GM18508 (cell line): ENCODE data around the gene N4BP2.
"Not testable (repeated sequence)": the region's sequence is repeated elsewhere in the genome, so short reads cannot be mapped to it uniquely, and the experiment has no call there.

Source experiments
- ATAC-seq: cut with Tn5 transposase; IDR thresholded peaks from one replicate; pipeline ENCODE4 v1.9.1; 2021; ENCODE audit warnings: moderate number of reproducible peaks; ENCODE audit not compliant: insufficient read depth, unreplicated experiment

Gene N4BP2

GRCh38 chr4:40056716-40057585 is at the start of gene N4BP2:
TSS of gene N4BP2 (plus strand) at chr4:40056850. CDS start at chr4:40097341, 40,491 bp downstream.
- ATAC-seq = no peak

DNA sequence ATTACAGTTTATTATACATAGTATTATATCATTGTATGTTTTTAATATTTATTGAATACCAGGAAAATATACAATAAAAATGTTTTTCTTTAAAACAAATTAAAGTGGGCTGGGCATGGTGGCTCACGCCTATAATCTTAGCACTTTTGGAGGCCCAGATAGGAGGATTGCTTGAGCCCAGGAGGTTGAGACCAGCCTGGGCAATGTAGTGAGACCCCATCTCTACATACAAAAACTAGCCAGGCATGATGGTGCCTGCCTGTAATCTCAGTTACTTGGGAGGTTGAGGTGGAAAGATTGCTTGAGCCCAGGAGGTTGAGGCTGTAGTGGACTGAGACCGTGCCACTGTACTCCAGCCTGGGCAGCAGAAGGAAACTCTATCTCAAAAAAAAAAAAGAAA is 40.6 kb upstream of the N4BP2 start:
- no peak for ATAC-seq

DNA sequence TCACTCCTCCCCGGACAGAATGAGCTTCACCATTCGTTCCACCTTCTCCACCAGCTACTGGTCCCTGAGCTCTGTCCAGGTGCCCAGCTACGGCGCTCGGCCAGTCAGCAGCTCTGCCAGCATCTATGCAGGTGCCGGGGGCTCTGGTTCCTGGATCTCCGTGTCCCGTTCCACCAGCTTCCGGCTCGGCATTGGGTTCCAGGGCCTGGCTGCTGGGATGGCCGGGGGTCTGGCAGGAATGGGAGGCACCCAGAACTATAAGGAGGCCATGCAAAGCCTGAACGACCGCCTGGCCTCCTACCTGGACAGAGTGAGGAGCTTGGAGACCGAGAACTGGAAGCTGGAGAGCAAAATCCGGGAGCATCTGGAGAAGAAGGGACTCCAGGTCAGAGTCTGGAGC is 36.4 kb upstream of the N4BP2 start:
- no peak for ATAC-seq

DNA sequence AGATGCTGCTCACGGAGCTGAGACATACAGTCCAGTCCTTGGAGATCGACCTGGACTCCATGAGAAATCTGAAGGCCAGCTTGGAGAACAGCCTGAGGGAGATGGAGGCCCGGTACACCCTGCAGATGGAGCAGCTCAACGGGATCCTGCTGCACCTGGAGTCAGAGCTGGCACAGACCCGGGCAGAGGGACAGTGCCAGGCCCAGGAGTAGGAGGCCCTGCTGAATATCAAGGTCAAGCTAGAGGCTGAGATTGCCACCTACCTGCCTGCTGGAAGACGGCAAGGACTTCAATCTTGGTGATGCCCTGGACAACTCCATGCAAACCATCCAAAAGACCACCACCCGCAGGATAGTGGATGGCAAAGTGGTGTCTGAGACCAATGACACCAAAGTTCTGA is 35.5 kb upstream of the N4BP2 start:
- not testable (repeated sequence) for ATAC-seq

DNA sequence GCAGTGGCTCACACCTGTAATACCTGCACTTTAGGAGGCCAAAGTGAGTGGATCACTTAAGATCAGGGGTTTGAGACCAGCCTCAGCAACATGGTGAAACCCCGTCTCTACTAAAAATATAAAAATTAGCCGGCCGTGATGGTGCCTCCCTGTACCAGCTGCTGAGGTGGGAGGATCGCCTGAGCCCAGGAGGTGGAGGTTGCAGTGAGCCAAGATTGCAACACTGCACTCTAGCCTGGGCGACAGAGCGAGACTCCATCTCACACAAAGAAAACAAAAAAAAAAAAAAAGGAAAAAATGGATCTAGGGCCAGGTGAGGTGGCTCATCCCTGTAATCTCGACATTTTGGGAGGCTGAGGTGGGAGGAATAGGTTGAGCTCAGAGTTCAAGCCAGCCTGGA is 32.6 kb upstream of the N4BP2 start:
- not testable (repeated sequence) for ATAC-seq

DNA sequence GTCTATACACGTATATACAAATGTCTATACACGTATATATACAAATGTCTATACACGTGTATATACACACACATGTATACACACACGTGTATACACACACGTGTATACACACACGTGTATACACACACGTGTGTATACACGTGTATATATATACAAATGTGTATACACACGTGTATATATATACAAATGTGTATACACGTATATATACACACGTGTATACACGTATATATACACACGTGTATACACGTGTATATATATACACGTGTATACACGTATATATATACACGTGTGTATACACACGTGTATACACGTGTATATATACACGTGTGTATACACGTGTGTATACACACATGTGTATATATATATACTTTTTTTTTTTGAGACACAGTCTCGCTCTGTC is 23.9 kb upstream of the N4BP2 start:
- ATAC-seq = no peak

GRCh38 chr4:40033613-40034012 is 23.0 kb upstream of the N4BP2 start:
- ATAC-seq = no peak

DNA sequence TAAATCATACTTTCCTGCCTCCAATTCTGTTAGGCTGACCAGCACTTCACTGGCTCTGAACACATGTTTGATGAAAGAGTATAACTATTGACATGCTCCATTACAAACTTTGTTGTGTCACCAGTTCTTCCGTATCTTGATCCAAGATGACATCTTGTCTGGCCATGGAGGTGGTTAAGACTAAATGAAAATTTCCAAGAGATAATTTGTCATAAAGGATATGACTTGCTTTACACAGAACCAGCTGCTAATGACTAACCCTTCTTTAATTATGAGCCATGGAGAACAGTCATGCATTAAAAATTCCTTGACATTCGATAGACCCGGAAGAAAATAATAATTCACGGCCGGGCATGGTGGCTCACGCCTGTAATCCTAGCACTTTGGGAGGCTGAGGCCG is 17.7 kb upstream of the N4BP2 start:
- ATAC-seq = no peak

GRCh38 chr4:40040908-40041307 is 15.7 kb upstream of the N4BP2 start:
- no peak for ATAC-seq

GRCh38 chr4:40043786-40044185 is 12.9 kb upstream of the N4BP2 start:
- no peak for ATAC-seq

DNA sequence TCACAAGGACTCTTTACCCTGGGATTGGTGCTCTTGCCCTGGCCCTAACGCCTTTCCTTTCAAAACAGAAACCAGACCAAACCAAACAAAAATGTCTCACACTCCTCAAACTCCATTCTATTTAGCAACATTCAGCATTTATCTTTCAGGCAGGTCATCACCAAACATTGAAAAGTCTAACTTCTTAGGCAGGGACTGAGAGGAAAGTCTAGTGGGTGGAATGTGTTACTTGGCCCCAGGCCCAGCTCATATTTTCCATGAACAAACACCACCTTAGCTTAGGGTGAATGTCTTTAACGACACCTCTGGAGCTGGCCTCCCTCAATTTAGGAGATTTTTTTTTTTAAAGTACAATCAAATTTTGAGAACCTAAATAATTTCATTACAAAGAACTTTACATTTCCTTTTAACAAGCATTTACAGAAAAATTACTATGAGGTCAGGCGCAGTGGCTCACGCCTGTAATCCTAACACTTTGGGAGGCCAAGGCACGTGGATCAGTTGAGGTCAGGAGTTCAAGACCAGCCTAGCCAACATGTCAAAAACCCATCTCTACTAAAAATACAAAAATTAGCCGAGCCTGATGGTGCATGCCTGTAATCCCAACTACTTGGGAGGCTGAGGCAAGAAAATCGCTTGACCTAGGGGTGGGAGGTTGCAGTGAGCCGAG is 10.2 kb upstream of the N4BP2 start:
- ATAC-seq = no peak

DNA sequence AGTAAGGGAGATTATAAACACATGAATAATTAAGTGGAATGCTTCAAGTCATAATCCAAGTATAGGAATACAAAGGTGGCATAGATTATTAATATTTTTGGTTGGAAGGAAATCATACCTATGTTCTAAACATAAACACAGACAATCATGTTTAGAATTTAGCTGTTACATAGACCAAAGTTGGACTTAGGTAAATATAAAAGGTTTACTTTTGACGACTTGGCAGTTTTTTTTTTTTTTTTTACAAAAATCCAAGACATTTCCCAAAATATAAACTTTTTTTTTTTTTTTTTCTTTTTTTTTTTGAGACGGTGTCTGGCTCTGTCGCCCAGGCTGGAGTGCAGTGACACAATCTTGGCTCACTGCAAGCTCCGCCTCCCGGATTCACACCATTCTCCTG is 3.5 kb upstream of the N4BP2 start:
- no peak for ATAC-seq

- ATAC-seq = no peak
These were observed 1.2 kb upstream of the N4BP2 start for GRCh38 chr4:40055511-40055862.

DNA sequence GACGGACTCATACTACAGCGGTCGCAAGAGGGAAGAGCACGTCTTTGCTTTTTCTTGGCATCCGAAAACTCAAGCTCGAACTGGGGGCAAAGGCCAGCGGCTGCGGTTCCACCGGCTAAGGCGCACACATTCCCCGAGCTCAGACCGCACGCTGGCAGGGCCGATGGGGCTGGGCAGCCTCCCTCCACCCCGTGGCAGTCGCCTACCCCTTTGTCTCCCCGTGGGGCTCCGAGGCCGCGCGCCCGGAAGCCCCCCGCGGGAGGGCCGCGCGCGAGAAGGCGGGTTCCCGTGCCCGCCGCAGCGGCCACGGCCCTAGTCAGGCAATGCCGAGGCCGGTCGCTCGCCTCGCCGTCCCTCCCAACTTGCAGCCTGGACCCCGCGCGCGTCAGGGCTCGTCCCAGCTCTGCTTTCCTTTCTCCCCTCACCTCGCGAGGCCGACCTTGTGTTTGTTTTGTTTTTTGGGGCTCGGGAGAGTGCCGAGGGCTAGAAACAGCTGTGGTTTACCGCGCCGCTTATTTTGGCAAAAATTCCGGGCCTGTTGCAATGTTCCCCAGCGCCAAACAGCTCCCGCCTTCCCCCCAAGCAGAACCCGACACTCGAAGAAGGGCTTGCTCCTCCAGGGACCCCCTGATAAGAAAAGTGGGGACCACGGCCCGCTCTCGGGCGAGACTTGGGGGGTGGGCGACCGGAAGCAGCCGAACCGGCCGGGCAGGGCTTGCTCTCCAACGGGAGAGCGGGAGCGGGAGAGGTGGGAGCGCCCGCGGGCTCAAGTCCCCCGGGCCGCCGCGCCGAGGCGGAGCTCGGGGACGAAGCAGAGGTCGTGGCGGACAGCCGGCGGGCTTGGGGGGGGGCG is 561 bp upstream of the N4BP2 start:
- no peak for ATAC-seq

GRCh38 chr4:40057586-40058091 is 989 bp downstream of the N4BP2 start:
- ATAC-seq = peak; percentile 81

DNA sequence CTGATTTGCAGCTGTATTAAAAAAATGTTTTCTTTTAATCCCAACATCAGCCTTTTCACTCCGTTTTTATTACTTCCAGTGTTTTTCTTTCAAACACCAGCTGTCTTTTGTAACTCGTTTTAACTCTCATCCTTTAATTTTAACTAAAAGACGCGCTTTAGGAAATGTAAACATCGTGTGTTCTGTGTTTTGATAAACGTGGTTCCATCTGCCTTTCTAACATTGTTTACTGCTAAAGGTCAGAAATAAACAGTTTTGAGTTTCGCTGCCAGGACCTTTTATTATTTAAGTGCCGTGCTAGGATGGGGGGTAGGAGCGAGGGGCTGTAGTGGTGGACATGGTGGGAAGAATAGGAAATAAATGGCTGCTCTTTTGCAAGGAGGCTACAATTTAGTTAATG is 1.5 kb downstream of the N4BP2 start:
- ATAC-seq = no peak

DNA sequence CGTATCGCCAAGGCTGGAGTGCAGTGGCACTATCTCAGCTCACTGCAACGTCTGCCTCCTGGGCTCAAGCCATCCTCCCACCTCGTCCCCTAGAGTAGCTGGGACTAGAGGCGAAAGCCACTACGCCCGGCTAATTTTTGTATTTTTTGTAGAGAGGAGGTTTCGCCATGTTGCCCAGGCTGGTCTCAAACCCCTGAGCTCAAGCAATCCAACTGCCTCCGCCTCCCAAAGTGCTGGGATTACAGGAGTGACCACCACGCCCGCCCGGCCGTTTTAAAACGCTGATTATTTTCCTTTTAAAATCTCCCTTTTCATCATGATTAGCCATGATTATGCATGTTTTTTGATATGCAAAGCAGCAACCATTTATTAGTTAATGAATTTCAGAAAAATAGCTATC is 2.2 kb downstream of the N4BP2 start:
- ATAC-seq = no peak

DNA sequence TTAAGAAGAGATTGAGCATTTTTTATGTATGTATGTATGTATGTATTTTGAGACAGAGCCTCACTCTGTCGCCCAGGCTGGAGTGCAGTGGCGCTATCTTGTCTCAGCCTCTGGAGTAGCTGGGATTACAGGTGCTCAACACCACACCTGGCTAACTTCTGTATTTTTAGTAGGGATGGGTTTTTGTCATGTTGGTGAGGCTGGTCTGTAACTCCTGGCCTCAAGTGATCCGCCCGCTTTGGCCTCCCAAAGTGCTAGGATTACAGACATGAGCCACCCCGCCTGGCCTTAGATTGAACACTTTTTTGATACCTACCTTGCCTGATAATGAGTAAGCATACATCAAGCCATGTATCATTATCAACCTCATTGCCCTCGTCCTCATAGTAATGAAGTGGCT is 2.7 kb downstream of the N4BP2 start:
- no peak for ATAC-seq

DNA sequence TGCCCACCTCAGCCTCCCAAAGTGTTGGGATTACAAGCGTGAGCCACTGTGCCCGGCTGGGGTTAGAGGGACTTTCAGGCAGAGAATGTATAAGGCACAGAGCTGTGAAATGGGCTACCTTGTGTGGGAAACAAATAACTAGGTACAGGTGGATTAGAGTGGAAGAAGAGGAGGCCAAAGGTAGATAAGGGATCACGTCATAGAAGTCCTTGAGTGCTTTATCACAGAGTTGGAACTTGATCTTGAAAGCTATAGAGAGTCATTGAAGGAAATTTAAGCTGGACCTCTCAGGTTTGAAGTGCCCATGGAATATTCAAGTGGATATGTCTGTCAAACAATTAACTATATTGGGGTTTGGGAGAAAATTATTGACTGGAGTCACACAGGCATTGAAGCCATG is 8.4 kb downstream of the N4BP2 start:
- ATAC-seq = no peak

GRCh38 chr4:40066651-40067050 is 10.0 kb downstream of the N4BP2 start:
- no peak for ATAC-seq

DNA sequence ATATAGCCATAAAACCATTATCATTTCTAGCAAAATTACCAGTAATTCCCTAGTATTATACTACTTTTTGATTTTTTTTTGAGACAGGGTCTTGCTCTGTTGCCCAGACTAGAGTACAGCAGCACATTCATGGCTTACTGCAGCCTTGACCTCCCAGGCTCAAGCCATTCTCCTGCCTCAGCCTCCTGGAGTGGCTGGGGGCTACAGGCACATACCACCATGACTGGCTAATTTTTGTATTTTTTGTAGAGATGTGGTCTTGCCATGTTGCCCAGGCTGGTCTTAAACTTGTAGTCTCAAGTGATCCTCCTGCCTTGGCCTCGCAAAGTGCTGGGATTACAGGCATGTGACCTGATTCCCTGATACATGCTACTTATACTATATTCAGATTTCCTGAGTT is 13.7 kb downstream of the N4BP2 start:
- no peak for ATAC-seq
